Epithelial cell of esophagus (primary cell): Measurements from ENCODE around the gene TMEM217.
"Not testable (repeated sequence)": the region's sequence is repeated elsewhere in the genome, so short reads cannot be mapped to it uniquely, and the experiment has no call there.

Experiments used
- DNase-seq: peaks from one replicate; pipeline ENCODE4 v3.0.0; 2010; ENCODE audit warnings: low read depth
- H3K4me3 ChIP-seq: 2 replicates; pipeline ENCODE4 v1.5.1; 2011; ENCODE audit warnings: mild to moderate bottlenecking, low read length, control low read depth
- CTCF ChIP-seq: IDR thresholded peaks from 2 replicates; pipeline ENCODE4 v1.5.1; 2011; ENCODE audit warnings: low read depth, mild to moderate bottlenecking, low read length, control low read depth, inconsistent platforms; ENCODE audit not compliant: insufficient read depth; ENCODE audit errors: missing control alignments

TMEM217 gene

GRCh38 chr6:37201726-37202125, 56.2 kb downstream of the TMEM217 start:
- TF ChIP-seq CTCF: no peak
- H3K4me3 ChIP-seq: no peak overlapping the region
- no peak for DNase-seq

GRCh38 chr6:37200085-37200484, 57.9 kb downstream of the TMEM217 start:
- TF ChIP-seq CTCF: no peak
- no peak for DNase-seq

GRCh38 chr6:37196451-37196850, 61.5 kb downstream of the TMEM217 start:
- not testable (repeated sequence) for H3K4me3 ChIP-seq, DNase-seq

More at GRCh38 chr6:37200085-37200484, 57.9 kb downstream of the TMEM217 start:
- no peak overlapping the region for H3K4me3 ChIP-seq

DNA sequence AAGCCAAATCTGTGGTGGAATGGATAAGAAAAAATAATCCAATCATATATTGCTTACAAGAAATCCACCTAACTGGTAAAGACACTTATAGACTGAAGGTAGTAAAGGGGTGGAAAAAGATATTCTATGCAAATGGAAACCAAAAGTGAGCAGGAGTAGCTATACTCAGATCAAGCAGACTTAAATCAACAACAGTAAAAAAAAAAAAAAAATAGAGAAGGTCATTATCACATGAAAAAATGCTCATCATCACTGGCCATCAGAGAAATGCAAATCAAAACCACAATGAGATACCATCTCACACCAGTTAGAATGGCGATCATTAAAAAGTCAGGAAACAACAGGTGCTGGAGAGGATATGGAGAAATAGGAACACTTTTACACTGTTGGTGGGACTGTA, 63.1 kb downstream of the TMEM217 start:
- not testable (repeated sequence) for H3K4me3 ChIP-seq, DNase-seq

GRCh38 chr6:37192666-37193065, 65.3 kb downstream of the TMEM217 start:
- TF ChIP-seq CTCF: no peak
- DNase-seq: no peak

DNA sequence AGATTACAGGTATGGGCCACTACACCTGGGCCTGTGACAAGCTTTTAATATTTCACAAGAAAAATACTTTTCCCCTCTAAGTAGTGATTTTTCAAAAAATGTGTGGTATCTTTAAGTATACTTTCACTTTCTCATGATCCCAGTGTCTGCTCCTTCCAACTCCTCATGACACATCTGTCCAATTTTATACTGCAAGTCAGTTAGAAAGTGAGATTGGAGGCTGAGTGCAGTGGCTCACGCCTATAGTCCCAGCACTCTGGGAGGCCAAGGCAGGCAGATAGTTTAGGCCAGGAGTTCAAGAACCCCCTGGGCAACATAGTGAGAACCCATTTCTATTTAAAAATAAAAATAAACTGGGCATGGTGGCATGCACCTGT, 67.8 kb downstream of the TMEM217 start:
- H3K4me3 ChIP-seq: no peak overlapping the region
- no peak for TF ChIP-seq CTCF
- DNase-seq: no peak

More at GRCh38 chr6:37192666-37193065, 65.3 kb downstream of the TMEM217 start:
- H3K4me3 ChIP-seq: no peak overlapping the region

GRCh38 chr6:37188962-37189510, 68.9 kb downstream of the TMEM217 start:
- DNase-seq: no peak
- TF ChIP-seq CTCF: no peak
- no peak overlapping the region for H3K4me3 ChIP-seq

DNA sequence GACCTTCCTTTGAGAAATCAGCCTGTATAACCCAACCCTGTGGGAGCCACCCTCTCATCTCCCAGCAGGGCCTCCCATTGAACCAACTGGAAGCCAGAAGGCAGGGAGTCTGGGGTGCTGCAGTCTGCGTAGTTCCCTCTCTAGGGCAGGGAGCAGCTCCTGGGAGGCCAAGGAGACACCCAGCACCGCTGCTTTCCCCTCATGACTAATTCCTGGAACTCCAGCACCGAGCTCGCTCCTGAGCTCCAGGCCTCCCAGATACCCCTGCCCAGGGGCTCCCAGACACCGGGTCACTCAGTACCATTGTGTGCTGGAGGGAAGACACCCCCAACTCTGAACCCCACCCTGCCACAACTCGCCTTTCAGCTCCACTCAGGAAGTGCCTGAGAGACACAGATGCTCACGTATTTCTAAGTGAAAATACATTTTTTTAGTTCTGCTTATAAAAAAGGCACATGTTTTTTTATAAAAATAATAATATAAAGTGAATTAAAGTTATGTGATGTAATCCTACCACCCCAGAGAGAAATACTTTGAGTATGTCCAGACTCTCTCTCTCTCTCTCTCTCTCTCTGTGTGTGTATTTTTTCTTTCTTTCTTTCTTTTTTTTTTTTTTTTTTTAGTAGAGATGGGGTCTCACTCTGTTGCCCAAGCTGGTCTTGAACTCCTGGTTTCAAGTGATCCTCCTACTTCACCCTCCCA, 70.5 kb downstream of the TMEM217 start:
- no peak for TF ChIP-seq CTCF
- DNase-seq: no peak
- no peak overlapping the region for H3K4me3 ChIP-seq

DNA sequence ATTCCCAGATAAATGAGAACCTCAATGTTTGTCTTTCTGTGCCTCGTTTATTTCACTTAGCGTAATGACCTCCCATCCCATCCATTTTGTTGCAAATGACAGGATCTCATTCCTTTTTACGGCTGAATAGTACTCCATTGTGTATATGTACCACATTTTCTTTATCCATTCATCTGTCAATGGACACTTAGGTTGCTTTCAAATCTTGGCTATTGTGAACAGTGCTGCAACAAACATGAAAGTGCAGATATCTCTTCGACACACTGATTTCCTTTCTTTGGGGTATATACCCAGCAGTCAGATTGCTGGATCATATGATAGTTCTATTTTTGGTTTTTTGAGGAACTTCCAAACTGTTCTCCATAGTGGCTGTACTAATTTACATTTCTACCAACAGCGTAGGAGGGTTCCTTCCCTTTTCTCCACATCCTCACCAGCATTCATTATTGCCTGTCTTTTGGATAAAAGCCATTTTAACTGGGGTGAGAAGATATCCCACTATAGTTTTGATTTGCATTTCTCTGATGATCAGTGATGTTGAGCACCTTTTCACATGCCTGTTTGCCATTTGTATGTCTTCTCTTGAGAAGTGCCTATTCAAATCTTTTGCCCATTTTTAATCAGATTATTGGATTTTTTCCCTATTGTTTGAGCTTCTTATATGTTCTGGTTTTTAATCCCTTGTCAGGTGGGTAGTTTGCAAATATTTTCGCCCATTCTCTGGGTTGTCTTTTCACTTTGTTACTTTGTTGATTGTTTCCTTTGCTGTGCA, 71.8 kb downstream of the TMEM217 start:
- DNase-seq, H3K4me3 ChIP-seq: not testable (repeated sequence)
